NCI-H2227 (cell line): ENCODE measurements around the gene REEP1.
"Not testable (repeated sequence)": the region's sequence is repeated elsewhere in the genome, so short reads cannot be mapped to it uniquely, and the experiment has no call there.

ENCODE experiments used
- DNase-seq: peaks from one replicate; lab custom pipeline; 2025; ENCODE audit not compliant: unreplicated experiment; lab: John Stamatoyannopoulos, UW

The REEP1 gene

DNA sequence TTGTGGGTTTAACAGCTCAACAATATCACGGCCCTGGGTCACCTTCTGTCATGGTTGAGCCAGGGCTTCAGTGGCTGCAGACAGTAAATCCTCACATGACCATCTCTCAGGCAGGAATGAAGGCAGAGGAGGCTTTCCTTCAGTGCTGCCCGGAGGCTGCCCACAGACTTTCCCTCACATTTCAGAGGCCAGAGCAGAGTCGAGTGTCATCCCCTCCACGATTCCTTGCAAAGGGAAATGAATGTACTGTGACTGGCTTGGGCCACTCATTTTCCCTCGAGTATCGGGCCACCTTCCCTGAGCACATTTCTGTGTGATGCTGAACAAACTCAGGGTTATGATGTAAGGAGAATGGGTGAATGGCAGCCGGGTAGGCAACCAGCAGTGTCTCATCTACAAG, 10.0 kb upstream of the REEP1 start:
- no peak for DNase-seq

GRCh38 chr2:86345783-86346370, 8.5 kb upstream of the REEP1 start:
- DNase-seq = not testable (repeated sequence)

GRCh38 chr2:86344404-86344803, 7.0 kb upstream of the REEP1 start:
- no peak for DNase-seq

DNA sequence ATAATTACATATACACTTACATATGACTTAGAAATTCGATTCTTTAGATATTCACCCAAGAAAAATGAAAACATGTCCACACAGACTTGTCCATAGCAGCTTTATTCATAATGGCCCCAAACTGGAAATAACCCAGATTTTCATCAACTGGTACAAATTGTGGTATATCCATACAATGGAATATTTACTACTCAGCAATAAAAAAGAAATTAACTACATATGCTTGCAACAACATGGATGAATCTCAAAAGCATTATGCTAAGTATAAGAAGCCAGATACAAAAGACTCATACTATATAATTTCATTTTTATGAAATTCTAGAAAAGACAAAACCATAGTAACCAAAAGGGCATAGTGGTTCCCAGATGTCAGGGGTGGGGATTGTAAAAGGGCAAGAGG, 5.1 kb upstream of the REEP1 start:
- no peak for DNase-seq

GRCh38 chr2:86341470-86341869, 4.0 kb upstream of the REEP1 start:
- no peak for DNase-seq

DNA sequence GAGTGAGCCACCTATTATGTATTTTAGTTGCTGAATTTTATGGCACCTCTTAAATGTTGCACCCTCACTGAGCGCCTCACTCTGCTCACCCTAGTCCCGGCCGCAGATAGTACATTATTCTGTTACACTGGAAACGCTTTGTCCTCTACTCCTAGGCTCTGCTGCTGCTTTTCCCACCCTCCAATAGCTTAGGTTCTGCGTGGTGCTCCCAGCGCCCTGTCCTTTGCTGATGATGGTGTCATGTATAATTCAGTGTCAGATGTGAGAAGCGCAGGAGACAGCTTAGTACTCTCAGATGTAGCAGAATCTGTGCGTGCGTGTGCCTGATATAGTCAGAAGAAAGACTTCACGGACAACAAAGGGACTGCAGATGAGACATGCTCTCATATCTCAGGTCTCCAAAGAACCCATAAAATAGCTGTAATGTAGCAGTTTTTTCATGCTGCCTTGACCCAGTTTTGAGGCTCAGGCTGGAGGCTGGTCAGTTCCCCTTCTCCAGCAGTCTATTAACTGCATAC, 1.4 kb upstream of the REEP1 start:
- DNase-seq = no peak

GRCh38 chr2:86336675-86337243, 667 bp downstream of the REEP1 start:
- no peak for DNase-seq

GRCh38 chr2:86335865-86336674, 1.4 kb downstream of the REEP1 start:
- peak; percentile 33 for DNase-seq

- no peak for DNase-seq
Observed at GRCh38 chr2:86333378-86333777, 4.0 kb downstream of the REEP1 start.

DNA sequence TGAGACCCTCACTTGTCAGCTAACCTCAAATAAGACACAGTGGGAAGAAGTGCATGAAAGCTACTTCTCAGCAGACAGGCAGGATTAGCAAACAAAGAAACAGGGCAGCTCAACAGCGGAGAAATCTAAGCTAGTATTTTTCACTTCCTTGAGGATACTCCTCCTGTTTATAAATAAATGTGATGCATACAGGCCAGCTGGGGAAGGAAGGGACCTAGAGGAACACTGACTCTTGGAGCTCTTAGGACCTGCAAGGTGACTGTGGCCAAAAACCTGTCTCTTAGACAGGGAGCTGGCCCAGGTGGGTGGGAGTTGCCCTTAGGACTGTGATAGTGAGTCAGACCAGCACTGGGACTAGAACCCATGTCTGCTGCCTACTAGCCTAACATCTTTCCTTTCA, 4.8 kb downstream of the REEP1 start:
- peak; percentile 45 for DNase-seq

- DNase-seq = no peak
Observed at GRCh38 chr2:86331384-86331783, 6.0 kb downstream of the REEP1 start.

- no peak for DNase-seq
Observed at GRCh38 chr2:86330001-86330400, 7.4 kb downstream of the REEP1 start.

- no peak for DNase-seq
Observed at GRCh38 chr2:86323273-86324021, 14.0 kb downstream of the REEP1 start.

DNA sequence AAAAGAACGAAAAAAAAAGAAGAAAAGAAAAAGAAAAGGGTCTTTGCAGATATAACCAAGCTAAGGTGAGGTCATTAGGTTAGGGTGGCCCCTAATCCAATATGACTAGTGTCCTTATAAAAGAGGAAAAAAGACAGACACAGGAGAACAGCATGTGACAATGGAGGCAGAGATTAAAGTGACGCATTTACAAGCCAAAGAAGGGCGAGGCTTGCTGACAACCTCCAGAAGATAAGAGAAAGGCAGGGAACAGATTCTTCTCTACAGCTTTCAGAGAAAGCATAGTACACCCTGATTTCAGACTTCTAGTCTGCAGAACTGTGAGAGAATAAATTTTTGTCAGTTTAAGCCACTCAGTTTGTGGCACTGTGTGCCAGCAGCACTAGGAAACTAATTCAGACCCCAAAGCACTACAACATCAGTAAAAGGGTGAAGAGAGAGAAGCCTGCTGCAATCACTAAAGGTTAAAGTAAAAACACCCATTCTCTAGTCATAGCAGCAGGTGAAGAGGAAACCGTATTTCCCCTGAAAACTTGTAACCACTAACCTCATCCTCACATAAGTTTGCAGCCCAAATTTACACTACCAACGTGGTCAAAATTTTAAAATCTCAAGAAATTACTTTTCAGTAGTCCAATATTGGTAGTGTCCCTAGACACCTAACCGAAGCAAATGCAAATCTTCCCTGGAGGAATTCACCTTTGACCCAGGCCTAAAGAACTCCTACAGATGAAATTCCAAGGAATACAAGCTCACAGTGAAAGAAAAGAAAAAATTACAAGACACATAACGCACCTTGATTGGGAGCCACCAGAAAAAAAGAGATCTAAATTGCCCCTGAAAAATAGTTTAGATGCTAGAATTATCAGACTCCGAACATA, 17.5 kb downstream of the REEP1 start:
- DNase-seq = no peak

DNA sequence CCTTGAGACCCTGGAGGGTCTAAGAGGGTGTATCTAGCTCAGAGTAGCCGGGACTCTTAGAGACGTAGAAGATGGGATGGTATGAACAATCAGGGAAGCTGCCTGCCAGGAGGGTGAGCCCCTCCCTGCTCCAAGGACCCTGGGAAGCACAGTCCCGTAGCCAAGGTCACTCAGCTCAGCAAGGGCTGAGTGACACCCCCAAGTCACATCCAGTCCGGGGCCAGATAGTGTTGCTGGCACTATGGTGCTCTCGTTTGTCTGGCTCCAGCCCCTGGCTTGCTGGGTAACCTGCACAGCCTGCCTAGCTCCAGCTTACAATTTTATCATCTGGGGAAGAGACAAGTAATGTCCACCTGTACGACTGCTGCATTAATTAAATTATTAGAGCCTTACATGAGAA, 22.3 kb downstream of the REEP1 start:
- DNase-seq = no peak

- DNase-seq = no peak
Observed at GRCh38 chr2:86314125-86314524, 23.3 kb downstream of the REEP1 start.

DNA sequence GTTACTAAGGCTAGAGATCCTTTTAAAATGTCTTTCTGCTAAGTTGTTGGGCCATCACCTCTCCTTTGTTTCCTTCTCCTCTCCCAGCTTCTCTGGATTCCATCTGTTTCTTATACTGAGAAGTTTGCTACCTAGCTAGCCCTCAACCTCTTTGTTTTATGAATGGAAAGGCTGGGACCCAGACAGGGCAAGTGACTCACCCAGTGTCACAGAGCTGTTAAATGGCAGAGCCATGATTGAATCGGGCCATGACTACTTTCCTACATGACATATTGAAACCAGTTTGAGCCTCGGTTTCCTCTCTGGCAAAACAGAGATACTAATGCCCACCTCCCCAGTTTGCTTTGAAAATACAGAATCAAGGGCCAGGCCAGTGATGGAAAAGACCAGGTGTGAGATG, 24.1 kb downstream of the REEP1 start:
- DNase-seq = no peak

- DNase-seq = no peak
Observed at GRCh38 chr2:86311879-86312278, 25.5 kb downstream of the REEP1 start.

GRCh38 chr2:86309966-86310365, 27.5 kb downstream of the REEP1 start:
- peak; percentile 32 for DNase-seq

- DNase-seq = no peak
Observed at GRCh38 chr2:86308984-86309695, 28.3 kb downstream of the REEP1 start.
